ENCODE data around the gene NFYA. TPM values are rescaled to one million over a fixed set of nuclear protein-coding genes. Genes with fewer than 3 reads are reported as not detected.

The NFYA gene
- total RNA-seq, 5 donors from 2014 or later (not counting 1 experiment from before 2014, with no cell fraction given): 36.2 to 47.0 (median 42.2) TPM

- H3K4me3 Mint-ChIP-seq: no peak overlapping the region
- H3K36me3 ChIP-seq (ENCODE audit: control insufficient read depth in 2 of 2, extremely low read depth in 1 of 2, insufficient read depth in 1 of 2, low read length in 1 of 2): peaks cover 0 to 6% of the 10 kb centered on the region in 2 donors
- no CpG with 5 or more reads among the region's 3 CpGs for WGBS (ENCODE audit: insufficient coverage)
- DNase-seq (no peak), ATAC-seq (replicated peaks in 1 of 4) (no peak)
- no peak overlapping the region for H3K4me3 ChIP-seq (ENCODE audit: control insufficient read depth in 1 of 2, extremely low read depth in 1 of 2, low read length in 1 of 2)
- H3K9me3 Mint-ChIP-seq: no peaks in the 10 kb centered on the region
- no peaks in the 10 kb centered on the region for H3K4me1 Mint-ChIP-seq
- ChIA-PET CTCF (no interaction called here), POLR2A (no interaction called here)
- H3K36me3 Mint-ChIP-seq: peaks cover 43% of the 10 kb centered on the region
- no peak overlapping the region for H3K27ac Mint-ChIP-seq
- no peaks in the 10 kb centered on the region for H3K27me3 Mint-ChIP-seq
- H3K4me1 ChIP-seq (ENCODE audit: control insufficient read depth in 1 of 2, extremely low read depth in 1 of 2, insufficient read depth in 2 of 2, low read length in 2 of 2): no peaks in the 10 kb centered on the region
- no peak overlapping the region for H3K27ac ChIP-seq (ENCODE audit: low read length)
- no peaks in the 10 kb centered on the region for H3K27me3 ChIP-seq (replicated peaks in 1 of 2; ENCODE audit: control insufficient read depth in 2 of 2, extremely low read depth in 1 of 2, insufficient read depth in 2 of 2, low read length in 1 of 2)
- H3K9me3 ChIP-seq: no peaks in the 10 kb centered on the region
Measured at GRCh38 chr6:41125282-41125681, 52.5 kb downstream of the NFYA start.

DNA sequence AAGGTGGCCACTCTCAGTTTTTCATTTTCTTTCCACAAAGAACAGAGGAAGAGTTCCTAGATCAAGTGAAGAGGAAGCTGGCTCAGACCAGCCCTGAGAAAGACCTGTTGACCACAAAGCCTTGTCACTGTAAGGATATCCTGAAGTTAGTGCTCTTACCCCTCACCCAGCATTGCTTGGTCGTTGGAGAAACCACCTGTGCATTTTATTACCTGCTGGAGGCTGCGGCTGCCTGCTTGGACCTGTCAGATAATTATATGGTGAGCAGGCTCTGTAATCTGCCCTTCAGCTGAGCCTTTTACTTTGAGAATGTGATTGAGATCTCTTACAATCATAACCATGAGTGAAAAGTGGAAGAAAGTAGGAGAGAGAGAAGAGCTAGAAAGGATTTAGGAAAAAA is 59.5 kb downstream of the NFYA start:
- Mint-ChIP-seq H3K4me3 (no peak overlapping the region), H3K9me3 (no peaks in the 10 kb centered on the region), H3K4me1 (no peaks in the 10 kb centered on the region), H3K27me3 (no peaks in the 10 kb centered on the region), H3K27ac (no peak overlapping the region), H3K36me3 (peaks cover 37% of the 10 kb centered on the region)
- ChIA-PET CTCF (no interaction called here), POLR2A (no interaction called here)
- no peak overlapping the region for H3K4me3 ChIP-seq (ENCODE audit: control insufficient read depth in 1 of 2, extremely low read depth in 1 of 2, low read length in 1 of 2)
- ATAC-seq (replicated peaks in 1 of 4): no peak
- no peaks in the 10 kb centered on the region for H3K27me3 ChIP-seq (replicated peaks in 1 of 2; ENCODE audit: control insufficient read depth in 2 of 2, extremely low read depth in 1 of 2, insufficient read depth in 2 of 2, low read length in 1 of 2)
- H3K4me1 ChIP-seq (ENCODE audit: control insufficient read depth in 1 of 2, extremely low read depth in 1 of 2, insufficient read depth in 2 of 2, low read length in 2 of 2): no peaks in the 10 kb centered on the region
- WGBS (ENCODE audit: insufficient coverage): no CpG with 5 or more reads among the region's 2 CpGs
- no peaks in the 10 kb centered on the region for H3K9me3 ChIP-seq
- H3K36me3 ChIP-seq (ENCODE audit: control insufficient read depth in 2 of 2, extremely low read depth in 1 of 2, insufficient read depth in 1 of 2, low read length in 1 of 2): peaks cover 8% of the 10 kb centered on the region in 2 donors
- H3K27ac ChIP-seq (ENCODE audit: low read length): no peak overlapping the region
- DNase-seq: no peak

DNA sequence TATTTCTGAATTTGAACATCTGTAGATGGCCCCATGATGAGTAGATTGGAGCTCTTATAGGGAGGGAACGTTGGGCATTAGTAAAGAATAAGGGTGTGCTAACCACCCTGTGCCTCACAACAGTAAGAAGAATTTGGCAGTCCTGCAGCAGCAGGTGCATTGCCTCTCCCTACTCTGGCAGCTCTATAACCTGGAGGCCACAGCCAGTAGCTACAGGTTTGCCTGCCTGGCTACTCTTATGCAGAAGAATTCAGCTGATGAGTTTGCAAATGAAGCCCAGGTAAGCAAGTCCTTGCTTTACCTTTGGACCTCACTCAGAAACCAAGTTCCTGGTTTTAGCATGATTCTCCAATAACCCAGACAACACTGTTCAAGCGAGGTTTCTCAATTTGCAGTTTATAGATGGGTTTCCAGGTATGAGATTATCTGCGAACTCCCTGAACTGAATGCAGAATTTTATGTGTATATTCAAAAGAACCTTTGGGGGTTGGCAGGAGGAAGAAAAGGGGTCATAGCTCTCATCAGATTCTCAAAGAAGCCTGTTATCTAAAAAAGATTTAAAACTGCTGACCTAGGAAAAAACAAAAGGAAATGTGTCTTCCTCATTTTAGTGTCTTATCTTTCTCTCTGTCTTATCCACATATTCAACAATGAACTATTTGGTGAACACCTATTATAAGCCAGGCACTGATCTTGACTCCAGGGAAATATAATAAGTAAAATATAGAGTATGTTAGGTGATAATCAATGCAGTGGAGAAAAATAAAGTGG is 62.5 kb downstream of the NFYA start:
- H3K4me1 ChIP-seq (ENCODE audit: control insufficient read depth in 1 of 2, extremely low read depth in 1 of 2, insufficient read depth in 2 of 2, low read length in 2 of 2): no peaks in the 10 kb centered on the region
- no peak for DNase-seq
- no peak overlapping the region for H3K4me3 ChIP-seq (ENCODE audit: control insufficient read depth in 1 of 2, extremely low read depth in 1 of 2, low read length in 1 of 2)
- H3K9me3 ChIP-seq: no peaks in the 10 kb centered on the region
- CTCF ChIA-PET: no interaction called here
- H3K36me3 ChIP-seq (ENCODE audit: control insufficient read depth in 2 of 2, extremely low read depth in 1 of 2, insufficient read depth in 1 of 2, low read length in 1 of 2): peaks cover 8 to 17% of the 10 kb centered on the region in 2 donors
- no peaks in the 10 kb centered on the region for H3K27me3 Mint-ChIP-seq
- no peaks in the 10 kb centered on the region for H3K27me3 ChIP-seq (replicated peaks in 1 of 2; ENCODE audit: control insufficient read depth in 2 of 2, extremely low read depth in 1 of 2, insufficient read depth in 2 of 2, low read length in 1 of 2)
- peaks cover 49% of the 10 kb centered on the region for H3K36me3 Mint-ChIP-seq
- H3K4me3 Mint-ChIP-seq: no peak overlapping the region
- WGBS (ENCODE audit: insufficient coverage): 100% methylated on average over 1 of the region's 3 CpGs
- no peaks in the 10 kb centered on the region for H3K4me1 Mint-ChIP-seq
- POLR2A ChIA-PET: no interaction called here
- no peaks in the 10 kb centered on the region for H3K9me3 Mint-ChIP-seq
- ATAC-seq (replicated peaks in 1 of 4): no peak
- H3K27ac ChIP-seq (ENCODE audit: low read length): no peak overlapping the region
- no peak overlapping the region for H3K27ac Mint-ChIP-seq

DNA sequence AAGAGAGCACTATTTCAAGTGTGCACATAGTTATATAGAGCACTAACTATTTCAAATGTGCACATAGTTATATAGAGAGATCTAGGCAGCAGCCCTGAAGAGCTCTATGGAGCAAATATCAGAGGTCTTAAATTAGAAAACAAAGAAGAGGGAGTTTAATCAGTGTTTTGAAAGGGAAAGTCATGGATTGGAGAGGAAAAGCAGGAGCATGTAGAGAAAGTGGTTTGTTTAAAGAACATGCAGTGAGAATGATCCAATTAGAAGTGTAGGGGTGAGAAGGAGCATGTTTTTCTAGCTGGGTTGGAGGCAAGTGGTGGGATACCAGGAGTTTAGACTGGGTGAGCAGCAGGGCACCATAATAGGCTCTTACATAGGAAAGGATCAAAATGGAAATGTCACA is 64.1 kb downstream of the NFYA start:
- H3K27ac ChIP-seq (ENCODE audit: low read length): no peak overlapping the region
- no peak for DNase-seq

DNA sequence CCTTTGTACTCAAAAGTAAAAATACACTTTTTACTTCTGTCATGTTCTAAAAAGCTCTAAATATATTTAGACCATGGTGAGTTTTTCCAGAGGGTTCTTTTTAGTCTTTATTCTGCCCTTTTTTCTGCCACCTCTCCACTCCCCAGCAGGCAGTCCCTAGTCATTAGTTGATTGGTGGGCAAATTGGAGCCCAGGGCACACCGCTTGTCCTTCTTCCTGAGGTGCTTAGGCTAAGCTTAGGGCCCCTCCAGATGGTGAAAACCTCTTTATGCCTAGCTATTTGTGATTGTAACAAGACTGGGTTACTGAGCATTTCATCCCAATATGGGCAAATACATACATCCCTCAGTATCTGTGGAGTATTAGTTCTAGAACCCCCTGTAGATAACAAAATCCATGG is 75.1 kb downstream of the NFYA start:
- POLR2A ChIA-PET: no interaction called here
- Histone ChIP-seq H3K27me3 (replicated peaks in 1 of 2; ENCODE audit: control insufficient read depth in 2 of 2, extremely low read depth in 1 of 2, insufficient read depth in 2 of 2, low read length in 1 of 2) (no peaks in the 10 kb centered on the region), H3K9me3 (peaks cover 2% of the 10 kb centered on the region), H3K4me1 (ENCODE audit: control insufficient read depth in 1 of 2, extremely low read depth in 1 of 2, insufficient read depth in 2 of 2, low read length in 2 of 2) (peaks cover 2 to 3% of the 10 kb centered on the region in 2 experiments), H3K27ac (ENCODE audit: low read length) (no peak overlapping the region), H3K36me3 (ENCODE audit: control insufficient read depth in 2 of 2, extremely low read depth in 1 of 2, insufficient read depth in 1 of 2, low read length in 1 of 2) (no peaks in the 10 kb centered on the region), H3K4me3 (ENCODE audit: control insufficient read depth in 1 of 2, extremely low read depth in 1 of 2, low read length in 1 of 2) (no peak overlapping the region)
- H3K27ac Mint-ChIP-seq: no peak overlapping the region
- H3K9me3 Mint-ChIP-seq: no peaks in the 10 kb centered on the region
- no CpG with 5 or more reads among the region's 1 CpG for WGBS (ENCODE audit: insufficient coverage)
- H3K27me3 Mint-ChIP-seq: no peaks in the 10 kb centered on the region
- H3K4me3 Mint-ChIP-seq: peak overlapping the region in 1 of 3 donors; percentile 57
- peaks cover 11 to 19% (median 15%) of the 10 kb centered on the region in 3 donors for H3K4me1 Mint-ChIP-seq
- ATAC-seq (replicated peaks in 1 of 4) (no peak), DNase-seq (no peak)
- peaks cover 33% of the 10 kb centered on the region for H3K36me3 Mint-ChIP-seq
- CTCF ChIA-PET: no interaction called here

More for the DNA sequence above, 64.1 kb downstream of the NFYA start:
- peaks cover 53% of the 10 kb centered on the region for H3K36me3 Mint-ChIP-seq
- Histone ChIP-seq H3K4me3 (ENCODE audit: control insufficient read depth in 1 of 2, extremely low read depth in 1 of 2, low read length in 1 of 2) (no peak overlapping the region), H3K27me3 (replicated peaks in 1 of 2; ENCODE audit: control insufficient read depth in 2 of 2, extremely low read depth in 1 of 2, insufficient read depth in 2 of 2, low read length in 1 of 2) (no peaks in the 10 kb centered on the region), H3K36me3 (ENCODE audit: control insufficient read depth in 2 of 2, extremely low read depth in 1 of 2, insufficient read depth in 1 of 2, low read length in 1 of 2) (peaks cover 8 to 17% of the 10 kb centered on the region in 2 donors), H3K9me3 (no peaks in the 10 kb centered on the region), H3K4me1 (ENCODE audit: control insufficient read depth in 1 of 2, extremely low read depth in 1 of 2, insufficient read depth in 2 of 2, low read length in 2 of 2) (no peaks in the 10 kb centered on the region)
- ChIA-PET POLR2A (no interaction called here), CTCF (interaction anchor here in 1 of 2 donors (0.5 kb wide), 1 partner anchor 1805 kb away, joined by 3 read pairs; no protein-coding TSS in a partner anchor)
- no peaks in the 10 kb centered on the region for H3K4me1 Mint-ChIP-seq
- H3K4me3 Mint-ChIP-seq: no peak overlapping the region
- H3K9me3 Mint-ChIP-seq: no peaks in the 10 kb centered on the region
- ATAC-seq (replicated peaks in 1 of 4): no peak
- no peaks in the 10 kb centered on the region for H3K27me3 Mint-ChIP-seq
- H3K27ac Mint-ChIP-seq: no peak overlapping the region

Other genes with a start within 250 kb of the NFYA start
- gene UNC5CL, start 33.8 kb upstream of the NFYA start, total RNA-seq: 1 to 10 TPM; 4.3 to 7.3 (median 5.5) TPM
- gene TSPO2, start 30.5 kb upstream of the NFYA start, total RNA-seq: not detected
- gene APOBEC2, start 19.8 kb upstream of the NFYA start, total RNA-seq: not detected
- gene OARD1, start 618 bp upstream of the NFYA start, total RNA-seq: 10 to 100 TPM; 33.1 to 43.2 (median 39.4) TPM
- gene TREML1, start 81.4 kb downstream of the NFYA start, total RNA-seq: 1 to 10 TPM in 1 of 5 donors, not detected in 4; 1.5 TPM
- under 1 TPM in 2 of 5 donors, not detected in 3; 0.23 to 0.25 TPM for gene TREM2, start 90.1 kb downstream of the NFYA start, total RNA-seq
- 1 to 10 TPM; 1.2 to 5.8 (median 3.7) TPM for gene TREML2, start 128.2 kb downstream of the NFYA start, total RNA-seq
- gene TREML4, start 155.4 kb downstream of the NFYA start, total RNA-seq: not detected
- under 1 TPM in 1 of 5 donors, not detected in 4; 0.23 TPM for gene TREM1, start 213.7 kb downstream of the NFYA start, total RNA-seq

Measured in T-cell (primary cell).